GM18502 (cell line): Measurements from ENCODE around the gene SEMA3E.
A peak's percentile ranks its signal among the peaks of the same experiment; 100 is the strongest.
"Not testable (repeated sequence)": the region's sequence is repeated elsewhere in the genome, so short reads cannot be mapped to it uniquely, and the experiment has no call there.

ENCODE experiments used
- ATAC-seq: cut with Tn5 transposase; IDR thresholded peaks from one replicate; pipeline ENCODE4 v1.9.1; 2021; ENCODE audit warnings: mild to moderate bottlenecking; ENCODE audit not compliant: unreplicated experiment, poor library complexity

The SEMA3E gene

DNA sequence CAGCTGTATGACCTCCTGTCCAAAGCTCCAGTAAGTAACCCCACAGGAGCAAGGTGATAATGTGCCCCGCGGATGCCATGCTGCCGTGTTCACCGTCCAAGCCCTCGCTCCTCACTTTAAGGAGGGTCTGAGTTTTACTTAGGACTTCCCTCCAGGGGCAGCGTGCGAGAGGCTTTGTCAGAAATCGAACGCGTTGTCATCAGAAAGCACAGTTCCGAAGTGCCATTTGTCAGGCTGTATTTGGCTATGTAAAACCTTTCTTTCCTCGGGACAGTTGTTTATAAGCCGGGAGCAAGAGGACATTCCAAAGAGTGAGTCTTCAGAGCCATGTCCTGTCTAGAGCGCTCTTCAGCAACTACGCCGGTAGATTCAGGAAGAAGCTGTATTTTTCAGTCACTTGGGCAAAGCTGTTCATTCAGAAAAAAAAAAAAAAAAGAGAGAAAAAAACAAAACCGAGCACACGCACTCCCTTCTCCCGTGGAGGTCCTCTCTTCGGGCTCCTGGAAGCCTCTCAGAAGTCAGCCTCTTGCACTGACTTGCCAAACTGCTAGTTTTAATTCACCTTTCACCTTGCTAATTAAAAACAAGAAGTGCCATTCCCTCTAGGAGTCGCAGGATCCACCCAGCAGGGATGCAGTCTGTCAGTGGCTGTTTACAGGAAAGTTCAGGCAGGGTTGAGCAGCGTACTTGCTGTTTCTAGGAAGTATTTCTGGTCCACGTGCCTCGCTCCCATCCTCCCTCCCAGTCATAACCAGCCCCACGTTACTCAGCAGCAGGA is at the start of gene SEMA3E:
SEMA3E (minus strand) TSS at position 676 of the 778 bp plus-strand sequence.
- no peak for ATAC-seq

DNA sequence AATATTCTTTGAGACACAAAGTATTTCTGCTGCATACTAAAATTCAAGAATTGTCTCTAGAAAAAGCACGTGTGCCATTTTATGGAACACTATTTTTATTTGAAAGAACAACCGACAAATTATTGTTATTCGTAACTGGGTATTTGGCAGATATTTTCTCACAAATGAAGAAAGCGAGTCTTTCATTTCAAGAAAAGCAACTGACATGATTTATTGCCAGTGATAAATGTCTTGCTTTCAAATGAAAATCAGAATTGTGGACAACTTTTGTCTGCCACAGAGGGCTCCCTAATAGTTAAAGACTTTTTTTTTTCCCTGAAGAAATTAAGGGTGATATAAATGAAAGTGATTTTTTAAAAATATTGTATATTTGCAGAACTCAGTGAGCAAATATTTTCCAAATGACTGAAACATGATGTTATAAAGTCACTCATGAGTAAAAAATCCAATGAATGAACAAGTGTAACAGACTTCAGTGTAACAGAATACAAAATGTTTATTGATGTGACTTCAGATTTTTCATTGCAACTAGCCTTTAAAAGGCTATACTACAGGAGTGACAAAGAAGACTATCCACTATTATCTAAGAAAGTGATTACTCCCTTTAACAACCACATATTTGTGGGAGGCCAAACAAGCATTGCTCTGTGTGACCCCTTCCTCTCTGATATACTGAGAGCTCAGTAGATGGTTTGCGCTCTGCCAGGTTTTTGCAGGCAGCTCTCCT is 49.0 kb upstream of the SEMA3E start:
- ATAC-seq: no peak

DNA sequence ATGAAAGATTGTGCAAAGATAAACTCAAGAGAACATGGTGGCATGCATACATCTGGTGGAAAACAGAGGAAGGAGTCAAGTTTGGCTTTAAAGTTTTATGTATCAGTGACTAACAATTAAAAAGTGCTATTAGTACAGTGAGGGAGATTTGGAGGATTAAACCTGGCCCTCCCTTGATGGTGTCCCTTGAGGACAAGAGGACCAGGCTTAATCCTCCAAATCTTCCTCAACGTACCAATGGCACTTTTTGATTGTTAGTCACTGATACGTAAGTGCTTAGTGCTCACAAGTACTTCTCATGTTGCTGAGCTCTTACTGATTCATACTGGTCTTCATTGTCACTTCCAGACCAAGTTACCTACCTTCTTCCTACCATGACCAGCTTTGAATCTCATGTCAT is 47.2 kb upstream of the SEMA3E start:
- ATAC-seq: no peak

DNA sequence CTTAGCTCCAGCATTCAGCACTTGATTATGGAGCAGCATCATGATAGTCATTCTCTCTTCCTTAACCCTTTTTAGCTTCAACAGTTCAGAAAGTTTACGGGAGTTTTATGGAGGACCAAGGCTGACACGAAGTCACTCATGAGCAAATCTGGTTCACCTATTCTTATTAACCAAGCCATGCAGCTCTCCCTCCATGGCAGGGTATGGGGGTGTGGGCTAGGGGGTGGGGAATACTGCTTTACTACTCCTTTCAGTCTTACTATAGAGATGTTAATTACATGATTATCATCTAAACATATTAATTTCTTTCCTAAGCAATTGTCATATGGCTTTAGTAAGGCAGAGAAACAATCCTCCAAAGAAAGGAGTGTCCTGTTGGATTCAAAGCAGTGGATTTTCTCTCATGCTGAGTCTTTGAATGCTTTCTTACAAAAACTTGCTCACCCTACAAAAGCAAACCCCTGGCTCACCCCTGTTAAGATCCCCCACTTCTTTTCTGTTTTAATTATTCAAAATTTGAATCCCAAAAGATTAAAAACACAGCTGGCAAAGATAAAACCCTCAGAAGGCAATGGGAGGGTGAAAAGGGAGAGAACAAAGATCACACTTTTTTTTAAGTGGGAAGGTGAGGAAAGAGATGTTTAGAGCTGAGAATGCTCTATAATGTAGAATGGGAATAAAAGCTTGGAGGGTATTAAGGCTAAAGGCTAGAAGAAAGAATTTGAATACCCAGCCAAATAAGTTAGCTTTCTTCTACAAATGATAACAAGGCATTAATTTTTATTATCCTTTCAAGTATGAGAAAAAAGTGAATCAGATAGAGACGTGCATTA is 46.4 kb upstream of the SEMA3E start:
- ATAC-seq: no peak

DNA sequence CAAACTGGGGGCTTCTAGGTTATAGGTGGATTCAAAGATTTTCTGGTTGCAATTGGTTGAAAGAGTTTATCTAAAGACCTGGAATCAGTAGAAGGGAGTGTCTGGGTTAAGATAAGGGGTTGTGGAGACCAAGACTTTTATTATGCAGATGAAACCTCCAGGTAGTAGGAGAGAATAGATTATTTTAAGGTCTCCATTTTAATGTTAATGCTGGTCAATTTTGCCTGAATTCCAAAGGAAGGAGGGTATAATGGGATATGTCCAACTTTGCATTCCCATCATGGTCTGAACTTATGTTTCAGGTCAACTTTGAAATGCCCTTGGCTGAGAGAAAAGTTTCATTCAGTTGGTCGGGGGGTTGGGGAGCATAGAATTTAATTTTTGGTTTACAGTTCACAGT is 44.3 kb upstream of the SEMA3E start:
- no peak for ATAC-seq

DNA sequence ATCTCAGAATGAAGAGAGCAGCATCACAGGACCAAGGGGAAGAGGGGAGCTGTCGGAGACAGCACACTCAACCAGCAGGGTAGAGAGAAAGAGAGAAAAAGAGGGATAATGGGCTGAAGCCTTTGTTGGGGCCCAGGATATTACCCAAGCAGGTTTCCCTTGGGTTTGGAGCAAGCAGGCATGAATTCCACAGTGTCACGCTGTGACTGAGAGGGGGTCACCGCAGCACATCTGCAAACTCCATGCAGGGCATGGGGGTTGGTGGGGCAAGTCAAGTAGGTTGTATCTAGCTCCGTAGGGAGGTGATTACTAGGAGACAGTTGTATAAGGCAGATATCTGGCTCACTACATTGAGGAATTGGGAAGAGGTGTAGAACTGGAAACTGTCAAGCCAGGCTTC is 42.2 kb upstream of the SEMA3E start:
- no peak for ATAC-seq

DNA sequence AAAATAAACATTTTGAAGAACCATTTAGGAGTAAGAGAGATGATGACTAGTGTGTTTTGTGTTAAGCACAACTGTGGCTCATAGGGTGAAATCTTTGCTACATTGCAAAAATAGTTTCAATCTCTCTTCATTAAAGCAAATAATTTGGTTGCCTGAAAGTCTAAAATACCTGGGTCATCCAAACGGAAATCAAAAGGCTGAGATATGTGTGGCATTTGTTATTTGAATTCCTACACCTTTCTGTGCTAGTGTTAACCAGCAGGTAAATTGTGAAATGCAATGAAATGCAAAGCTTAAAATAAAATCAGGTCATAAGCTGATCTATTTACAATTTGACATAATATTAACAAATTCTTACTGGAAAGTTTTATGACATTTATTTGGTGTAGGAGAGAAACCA is 40.9 kb upstream of the SEMA3E start:
- ATAC-seq: no peak

DNA sequence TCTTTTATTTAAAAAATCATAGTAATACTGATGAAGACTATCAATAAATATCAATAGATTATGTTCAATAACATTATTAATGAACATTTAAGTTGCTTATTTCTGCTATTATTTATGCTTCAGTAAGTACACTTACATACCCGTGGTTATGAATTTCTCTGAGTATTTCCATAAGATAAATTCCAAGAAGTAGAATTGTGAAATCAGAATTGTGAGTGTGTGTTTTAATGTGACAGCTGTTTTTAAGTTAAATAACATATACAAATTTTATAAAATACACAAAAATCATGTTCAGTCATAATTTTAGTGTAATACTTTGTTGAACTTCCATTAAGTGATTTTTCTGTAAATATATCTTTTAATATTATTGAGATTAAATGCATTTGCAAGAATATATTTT is 37.5 kb upstream of the SEMA3E start:
- ATAC-seq: no peak

DNA sequence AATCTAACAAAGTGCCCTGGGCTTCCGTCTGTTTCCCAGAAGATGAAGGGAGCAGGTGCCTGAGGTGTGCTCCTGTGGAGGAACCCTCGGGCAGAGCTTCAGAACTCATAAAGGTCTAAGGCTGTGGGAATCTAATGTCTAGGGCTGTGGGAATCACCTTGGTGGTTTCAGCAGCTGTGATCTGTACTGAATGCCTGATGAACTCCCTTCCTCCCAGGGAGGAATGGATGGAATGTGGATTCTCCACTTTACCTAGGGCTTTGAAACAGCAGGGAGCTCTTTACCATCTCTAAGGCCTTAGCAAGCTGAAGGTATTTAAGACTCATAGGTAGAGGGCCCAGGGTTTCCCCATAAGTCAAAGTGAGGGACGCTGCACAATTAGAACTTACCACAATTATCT is 36.0 kb upstream of the SEMA3E start:
- no peak for ATAC-seq

DNA sequence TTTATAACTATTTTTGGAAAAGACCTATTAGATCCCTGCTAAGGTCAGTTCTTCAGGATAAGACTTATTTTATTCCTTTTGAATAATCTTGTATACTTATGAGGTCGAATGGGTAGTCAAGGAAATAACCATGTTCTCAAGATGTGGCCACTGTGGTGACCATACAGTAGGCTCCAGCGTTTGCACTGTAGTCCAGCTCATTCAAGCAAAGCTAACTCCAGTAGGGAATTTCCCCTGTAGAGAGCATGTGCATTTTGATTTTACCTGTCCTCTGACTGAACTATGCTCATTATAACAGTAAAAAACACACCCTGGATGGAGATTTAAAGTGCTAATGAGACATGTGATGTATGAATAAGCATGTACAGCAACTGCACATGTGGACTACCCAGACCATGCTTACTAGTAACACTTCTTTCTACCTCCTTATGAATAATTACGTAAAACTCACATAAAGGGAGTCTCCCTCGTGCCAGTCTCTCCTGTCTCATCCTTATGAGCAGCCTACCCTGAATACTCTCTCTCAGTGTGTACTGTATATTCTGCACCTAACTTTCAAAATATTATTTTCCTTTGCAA is 32.4 kb upstream of the SEMA3E start:
- no peak for ATAC-seq

DNA sequence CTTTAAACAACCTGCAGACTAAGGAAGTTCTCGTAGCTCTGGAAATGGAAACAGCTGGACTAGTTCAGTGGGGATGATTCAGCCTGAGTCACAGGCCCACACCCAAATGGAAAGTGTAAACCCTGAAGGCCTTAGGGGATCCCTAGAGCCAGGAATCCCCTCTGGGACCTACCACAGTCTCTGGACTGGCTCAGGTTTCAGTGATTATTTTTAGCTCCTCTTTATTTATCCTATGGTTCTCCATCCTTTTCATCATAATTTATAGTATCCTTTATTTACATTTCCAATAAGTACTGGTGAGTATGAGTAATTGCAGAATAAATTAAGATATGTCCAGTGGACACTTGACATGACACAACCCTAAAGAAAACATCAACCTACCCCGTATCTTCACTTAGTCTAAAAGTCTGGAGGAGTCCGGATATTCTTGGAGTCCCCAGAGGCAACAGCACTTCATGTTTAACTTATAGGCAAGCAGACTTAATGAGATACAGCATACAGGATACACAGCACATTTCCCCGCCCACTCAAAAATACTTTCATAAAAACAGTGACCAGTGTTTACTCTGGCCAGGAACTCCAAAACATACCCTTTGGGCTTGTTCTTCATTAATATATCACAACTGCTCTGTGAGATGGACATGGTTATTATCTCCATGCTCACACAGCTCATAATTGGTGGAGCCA is 28.4 kb upstream of the SEMA3E start:
- ATAC-seq: no peak

DNA sequence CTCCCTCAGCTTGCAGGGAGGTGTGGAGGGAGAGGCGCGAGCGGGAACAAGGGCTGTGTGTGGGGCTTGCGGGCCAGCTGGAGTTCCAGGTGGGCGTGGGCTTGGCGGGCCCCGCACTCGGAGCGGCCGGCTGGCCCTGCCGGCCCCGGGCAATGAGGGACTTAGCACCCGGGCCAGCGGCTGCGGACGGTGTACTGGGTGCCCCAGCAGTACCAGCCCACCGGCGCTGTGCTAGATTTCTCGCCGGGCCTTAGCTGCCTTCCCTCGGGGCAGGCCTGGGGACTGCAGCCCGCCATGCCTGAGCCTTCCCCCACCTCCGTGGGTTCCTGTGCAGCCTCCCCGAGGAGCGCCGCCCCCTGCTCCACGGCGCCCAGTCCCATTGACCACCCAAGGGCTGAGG is 24.4 kb upstream of the SEMA3E start:
- ATAC-seq: not testable (repeated sequence)

DNA sequence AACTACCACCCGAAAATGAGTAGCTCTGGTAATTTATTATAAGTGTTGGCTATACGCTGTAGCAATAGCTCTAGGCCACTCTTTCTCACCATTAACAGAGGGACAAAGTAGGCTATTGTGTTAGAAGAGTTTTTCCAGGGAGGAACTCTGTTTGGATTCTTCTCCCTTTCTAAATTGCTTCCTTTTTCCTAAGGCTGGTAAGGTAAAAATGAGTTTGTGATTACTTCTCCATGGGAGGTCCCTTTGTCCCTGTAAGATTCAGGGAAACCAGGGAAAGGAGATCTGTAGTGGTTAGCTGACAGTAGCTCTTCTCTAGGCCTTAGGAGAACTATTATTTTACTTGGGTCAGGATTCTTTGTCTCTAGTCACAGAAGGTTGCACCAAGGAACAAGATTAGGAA is 23.2 kb upstream of the SEMA3E start:
- no peak for ATAC-seq

DNA sequence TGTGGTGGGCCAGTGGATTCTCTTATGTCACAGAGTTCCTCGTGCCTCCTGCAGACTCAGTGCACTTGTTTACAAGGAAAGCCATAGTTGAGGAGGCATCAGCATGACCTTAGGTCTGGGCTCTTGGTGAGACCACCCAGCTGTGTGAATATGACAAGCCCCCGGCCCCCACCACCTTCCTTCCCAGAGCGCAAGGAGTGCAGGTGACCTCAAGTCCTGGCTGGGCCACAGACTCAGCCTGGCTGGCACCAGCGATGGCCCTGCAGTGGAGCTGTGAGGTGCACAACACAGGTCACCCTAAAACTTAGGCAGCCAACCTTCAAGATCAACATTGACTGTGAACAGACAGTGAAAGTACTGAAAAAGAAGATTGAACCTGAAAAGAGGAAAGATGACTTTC is 14.2 kb upstream of the SEMA3E start:
- no peak for ATAC-seq

DNA sequence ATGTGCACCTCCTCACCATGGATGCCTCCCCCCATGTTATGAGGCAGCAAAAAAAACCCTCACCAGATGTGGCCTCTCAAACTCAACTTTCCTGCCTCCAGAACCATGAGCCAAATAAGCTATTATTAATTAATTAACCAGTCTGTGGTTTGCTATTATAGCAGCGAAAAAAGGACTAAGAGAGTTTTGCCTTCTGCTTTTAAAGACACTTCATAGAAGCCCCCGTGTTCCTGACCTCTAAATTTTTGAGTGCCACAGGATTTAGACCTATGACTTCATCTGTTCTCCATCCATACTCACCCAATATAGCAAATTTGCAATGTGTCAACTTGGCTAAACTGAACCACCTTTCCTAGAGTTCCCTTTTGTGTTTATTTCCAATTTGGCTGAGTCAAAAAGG is 9.2 kb upstream of the SEMA3E start:
- ATAC-seq: no peak

DNA sequence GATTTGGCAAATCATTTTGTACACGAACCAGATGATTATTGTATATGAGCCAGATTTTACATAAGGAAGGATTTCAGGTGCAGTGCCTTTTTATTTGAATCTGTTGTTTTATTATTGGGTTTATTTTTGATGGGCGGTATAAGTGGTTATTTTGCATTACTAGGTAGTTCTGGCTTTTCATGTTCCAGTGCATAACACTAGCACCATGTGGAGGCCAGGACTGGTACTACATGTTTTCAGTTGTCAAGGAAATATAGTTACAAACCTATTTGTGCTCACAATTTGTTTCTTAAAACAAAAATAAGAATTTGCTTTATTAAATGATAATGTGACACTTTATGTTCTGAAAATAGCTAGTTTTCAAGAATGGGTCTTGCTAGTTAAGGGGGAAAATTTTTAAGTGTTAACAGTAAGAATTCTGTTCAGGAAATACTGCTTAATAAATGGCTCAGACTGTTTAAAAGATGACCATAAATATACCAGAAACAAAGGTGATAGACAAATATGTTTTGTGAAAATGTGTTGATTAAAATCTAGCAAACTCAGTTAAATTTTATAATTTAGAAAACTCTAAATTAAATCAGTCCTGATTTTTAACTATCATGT is 7.1 kb upstream of the SEMA3E start:
- ATAC-seq: peak; percentile 93

DNA sequence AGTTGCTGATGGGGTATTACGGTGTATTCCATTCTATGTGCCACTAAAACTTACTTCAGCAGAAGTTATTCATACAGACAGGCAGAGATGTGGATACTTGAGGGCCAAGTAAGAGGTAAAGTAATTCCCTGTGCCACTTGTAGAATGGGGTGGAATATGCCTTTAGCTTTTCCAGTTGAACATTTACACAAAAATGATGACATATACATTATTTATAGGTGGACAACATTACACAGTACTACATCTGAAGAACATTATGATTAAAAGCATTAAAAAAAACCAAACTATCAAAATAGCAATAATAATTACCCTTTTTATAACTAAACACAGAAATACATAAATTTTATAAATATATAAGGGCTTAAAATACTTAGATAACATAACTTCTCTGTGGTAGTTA is 3.5 kb upstream of the SEMA3E start:
- no peak for ATAC-seq

DNA sequence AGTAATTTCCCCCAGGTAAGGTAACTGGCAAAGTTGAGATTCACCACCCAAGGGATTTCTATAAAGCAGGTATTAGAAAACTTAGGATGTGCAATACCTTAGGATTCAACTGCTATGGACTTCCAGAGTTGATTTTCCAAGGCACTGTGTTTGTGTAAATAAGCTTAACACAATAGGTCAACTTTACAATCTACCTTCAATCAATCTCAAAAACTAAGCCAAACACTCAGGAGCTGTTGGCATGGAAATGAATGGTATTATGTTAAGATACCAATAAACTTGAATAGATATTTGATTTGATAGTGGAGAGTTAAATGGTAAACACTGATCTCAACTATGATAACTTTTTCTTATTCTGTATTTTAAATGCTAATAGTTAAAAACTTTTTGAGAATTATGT is 762 bp upstream of the SEMA3E start:
- ATAC-seq: no peak

DNA sequence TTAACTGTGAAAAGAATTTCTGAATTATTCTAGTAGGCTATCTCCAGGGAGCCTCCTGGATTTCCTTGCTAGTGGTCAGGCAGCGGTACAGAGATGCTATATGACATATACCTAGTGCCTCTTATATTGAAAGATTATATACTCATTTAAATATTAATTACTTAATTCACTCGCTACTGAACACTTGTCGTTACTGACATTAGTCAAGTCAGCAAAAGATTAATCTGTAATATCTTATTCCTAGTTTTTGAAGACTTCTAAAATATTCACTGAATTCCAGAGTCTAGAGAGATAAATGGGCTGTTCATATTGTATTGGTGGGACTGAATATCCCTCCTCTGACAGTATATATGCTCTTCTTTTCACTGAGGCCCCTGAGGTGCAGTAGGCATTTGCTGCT is 2.9 kb downstream of the SEMA3E start:
- no peak for ATAC-seq

DNA sequence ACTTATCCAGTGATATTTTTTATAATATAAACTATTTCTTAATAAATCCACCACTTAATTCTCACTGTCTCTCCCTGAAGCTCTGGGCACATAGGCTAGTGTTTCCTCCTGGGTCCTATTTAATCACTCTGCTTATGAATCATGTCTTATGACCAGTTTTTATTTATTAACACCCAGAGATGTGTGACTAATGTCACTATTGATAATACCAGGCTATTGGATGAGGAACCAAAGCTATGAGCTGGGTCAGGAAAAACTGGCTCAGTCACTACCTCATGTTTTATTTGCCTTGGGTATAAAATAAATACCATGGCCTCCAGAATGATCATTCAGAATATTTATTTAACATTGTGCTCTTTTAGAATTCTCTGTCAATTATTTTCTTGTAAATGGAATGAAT is 5.2 kb downstream of the SEMA3E start:
- no peak for ATAC-seq
